Stimulated activated CD4-positive, alpha-beta T cell treated with anti-CD3 and anti-CD28 coated beads, Interleukin-4, amount 100 ng/mL, for 4 hours (primary cell): ENCODE results near the gene BNIP5.
"Not testable (repeated sequence)": the region's sequence is repeated elsewhere in the genome, so short reads cannot be mapped to it uniquely, and the experiment has no call there.

Experiments
- DNase-seq, 2 experiments: peaks; one replicate each; pipeline ENCODE4 v3.0.0-alpha.2; 2020

The BNIP5 gene

DNA sequence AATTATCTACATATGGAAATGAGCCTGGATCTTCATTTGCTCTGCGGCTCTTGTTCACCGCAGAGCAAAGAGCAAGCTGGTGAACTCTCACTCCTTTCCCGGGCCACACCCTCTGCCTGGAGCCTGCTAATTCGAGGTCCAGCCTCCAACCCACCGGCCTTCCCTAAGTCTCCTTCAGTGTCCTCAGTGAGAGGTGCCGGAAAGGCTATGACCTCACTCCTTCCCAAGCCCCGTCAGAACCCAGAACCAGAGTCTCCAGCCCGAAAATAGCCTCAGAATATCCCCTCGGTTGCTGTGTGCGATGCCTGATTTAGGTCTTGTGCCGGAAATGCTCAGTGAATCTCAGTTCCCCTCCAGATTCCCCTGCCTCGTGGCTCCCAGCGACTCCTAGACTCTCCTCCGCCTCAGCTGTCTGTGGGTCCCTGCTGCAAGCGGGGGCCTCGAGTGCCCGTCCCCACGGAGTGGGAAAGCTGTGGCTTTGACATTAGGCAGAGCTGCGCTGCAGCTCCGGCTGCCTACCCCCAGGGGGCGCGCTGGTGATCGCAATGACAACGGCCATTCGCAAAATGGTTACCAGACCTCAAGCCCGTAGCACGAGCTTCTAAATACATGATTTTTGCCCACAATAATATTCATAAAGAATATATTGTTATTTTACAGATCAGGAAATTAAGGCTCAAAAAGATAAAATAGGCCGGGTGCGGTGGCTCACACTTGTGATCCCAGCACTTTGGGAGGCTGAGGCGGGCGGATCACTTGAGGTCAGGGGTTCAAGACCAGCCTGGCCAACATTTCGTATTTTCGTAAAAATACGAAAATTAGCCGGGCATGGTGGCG, 4.1 kb upstream of the BNIP5 start:
- peak; percentile 60 to 73 for DNase-seq

DNA sequence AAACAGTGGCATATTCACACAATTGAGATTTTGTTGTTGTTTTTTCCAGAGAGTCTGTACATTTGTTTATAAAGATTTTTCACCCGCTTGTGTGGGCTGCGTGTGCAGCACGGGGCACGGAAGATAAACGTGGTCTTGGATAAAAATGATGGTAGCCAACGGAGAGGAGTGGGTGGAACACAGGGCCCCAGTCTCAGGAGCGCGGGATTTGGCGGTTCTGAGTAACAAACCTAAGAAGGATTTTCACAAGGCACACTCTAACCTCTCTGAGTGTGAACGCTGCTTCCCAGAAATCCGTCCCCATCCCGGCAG, 3.6 kb upstream of the BNIP5 start:
- no peak for DNase-seq

DNA sequence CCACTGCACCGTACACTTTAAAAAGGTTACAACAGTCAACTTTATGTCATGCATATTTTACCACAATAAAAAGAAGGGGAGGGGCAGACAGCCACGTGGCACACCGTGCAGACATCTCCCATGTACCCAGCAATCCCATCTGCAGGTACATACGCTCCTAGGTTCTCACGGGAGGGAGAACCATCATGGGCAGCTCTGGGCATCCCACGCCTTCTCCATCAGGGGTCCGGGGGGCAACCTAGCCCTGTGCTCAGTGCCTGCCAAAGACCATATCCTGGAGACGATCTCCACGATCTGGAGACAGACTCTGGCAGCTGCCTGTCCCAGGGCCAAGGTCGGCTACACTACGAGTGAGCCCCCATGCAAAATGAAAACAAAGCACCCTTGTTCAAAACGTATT, 2.5 kb upstream of the BNIP5 start:
- no peak for DNase-seq

DNA sequence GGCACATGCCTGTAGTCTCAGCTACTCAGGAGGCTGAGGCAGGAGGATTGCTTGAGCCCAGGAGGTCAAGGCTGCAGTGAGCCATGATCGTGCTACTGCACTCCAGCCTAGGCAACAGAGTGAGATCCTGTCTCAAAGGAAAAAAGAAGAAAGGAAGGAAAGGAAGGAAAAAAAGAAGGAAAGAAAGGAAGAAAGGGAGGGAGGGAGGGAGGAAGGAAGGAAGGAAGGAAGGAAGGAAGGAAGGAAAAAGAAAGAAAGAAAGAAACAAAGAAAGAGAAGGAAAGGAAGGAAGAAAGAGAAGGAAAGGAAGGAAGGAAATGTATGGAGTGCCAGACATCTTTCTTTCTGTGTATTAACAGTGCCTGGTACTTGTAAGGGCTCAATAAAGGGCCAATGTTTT, 1.5 kb upstream of the BNIP5 start:
- not testable (repeated sequence) for DNase-seq

DNA sequence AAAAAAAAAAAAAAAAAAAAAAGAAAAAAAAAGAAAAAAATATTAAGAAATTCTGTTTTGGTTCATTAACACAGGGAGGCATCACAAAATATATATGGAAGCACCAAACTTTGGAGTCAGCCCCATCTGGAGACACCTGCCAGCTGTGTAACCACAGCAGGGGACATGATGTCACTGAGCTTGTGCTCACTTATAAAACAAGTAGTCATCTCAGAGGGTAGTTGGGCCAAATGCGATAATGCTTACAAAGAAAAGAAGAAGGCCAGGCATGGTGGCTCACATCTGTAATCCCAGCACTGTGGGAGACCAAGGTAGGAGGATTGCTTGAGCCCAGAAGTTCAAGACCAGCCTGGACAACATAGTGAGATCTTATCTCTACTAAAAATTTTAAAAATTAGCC, 1.1 kb upstream of the BNIP5 start:
- DNase-seq: no peak

DNA sequence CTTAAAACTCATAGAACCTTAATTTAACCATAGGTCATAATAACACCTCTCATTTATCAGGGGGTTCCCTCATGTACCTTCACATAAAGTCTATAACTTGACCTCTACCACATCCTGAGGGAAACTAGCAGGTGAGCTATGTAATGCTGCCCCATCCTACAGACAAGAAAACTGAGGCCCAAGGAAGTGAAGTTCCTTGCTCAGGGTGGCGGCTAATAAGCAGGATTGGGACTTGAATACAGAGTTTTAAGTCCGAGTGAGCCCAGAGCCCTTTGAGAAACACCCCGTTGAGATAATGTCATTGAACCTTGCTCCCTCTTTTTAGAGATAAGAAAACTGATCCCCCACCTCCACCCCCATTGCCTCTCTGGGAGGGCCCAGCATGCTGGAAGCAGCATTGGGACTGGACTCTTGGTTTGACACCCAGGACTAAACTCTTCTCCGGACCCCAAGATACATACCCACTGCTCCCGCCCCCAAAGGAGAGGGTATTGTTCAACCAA, 429 bp downstream of the BNIP5 start:
- DNase-seq: no peak

DNA sequence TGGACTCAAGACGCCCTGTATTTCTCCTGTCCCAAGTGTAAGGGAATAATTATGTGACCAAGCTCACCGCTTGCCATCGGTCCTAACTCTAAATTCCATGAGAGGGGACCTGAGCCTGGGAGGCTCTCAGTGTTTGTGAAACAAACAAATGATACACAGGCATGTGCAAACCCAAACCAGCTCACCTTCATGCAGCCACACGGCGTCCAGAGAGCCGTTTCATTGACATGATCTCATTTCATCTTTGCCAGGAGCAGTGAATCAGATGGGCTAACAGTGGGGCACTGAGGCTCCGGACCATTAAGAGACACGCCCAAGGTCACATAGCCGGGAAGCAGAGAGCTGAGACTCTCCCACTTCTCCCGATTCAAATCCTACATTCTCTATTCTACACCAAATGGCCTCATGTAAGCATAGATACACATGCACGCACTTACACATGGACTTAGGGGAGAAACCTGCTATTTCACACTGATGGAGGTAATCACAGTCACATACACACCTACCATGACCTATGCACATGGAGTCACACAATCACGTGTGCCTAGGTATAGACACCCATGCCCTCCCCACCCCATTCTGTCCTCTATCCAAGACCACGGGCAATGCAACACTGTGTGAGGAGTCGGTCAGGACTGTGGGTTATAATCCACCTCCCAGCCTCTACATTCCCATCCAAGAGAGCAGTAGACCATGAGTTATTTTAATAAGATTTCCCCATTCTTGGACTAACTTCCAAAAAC, 1.1 kb downstream of the BNIP5 start:
- DNase-seq: no peak

DNA sequence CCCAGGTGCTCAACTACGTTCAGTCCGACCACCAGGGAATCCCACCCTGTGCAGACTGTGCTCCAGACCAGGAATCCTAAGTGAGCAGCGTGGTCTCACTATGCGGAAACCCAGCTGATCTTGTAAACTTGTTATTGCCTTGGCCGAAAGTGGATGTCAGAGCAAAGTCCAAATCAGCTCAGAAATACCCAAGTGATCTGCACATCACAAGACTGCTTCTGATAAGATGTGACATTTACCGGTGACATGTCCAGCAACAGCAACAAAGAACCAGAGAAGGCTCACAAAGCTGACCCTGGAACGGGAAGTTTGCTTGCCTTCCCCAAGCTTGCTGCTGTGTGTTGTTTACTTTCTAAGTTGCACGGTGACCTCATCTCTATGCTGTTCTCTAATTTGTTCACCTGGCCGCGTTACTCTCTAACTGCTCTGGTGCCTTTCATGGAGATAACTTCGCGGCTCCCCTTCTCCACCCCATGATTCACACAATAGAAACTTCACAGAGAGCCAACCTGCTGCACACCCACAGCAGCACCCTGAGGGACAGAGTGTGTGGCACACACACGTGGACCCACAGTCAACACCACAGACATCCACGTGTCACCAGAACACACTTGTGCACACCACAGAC, 1.7 kb downstream of the BNIP5 start:
- no peak for DNase-seq

DNA sequence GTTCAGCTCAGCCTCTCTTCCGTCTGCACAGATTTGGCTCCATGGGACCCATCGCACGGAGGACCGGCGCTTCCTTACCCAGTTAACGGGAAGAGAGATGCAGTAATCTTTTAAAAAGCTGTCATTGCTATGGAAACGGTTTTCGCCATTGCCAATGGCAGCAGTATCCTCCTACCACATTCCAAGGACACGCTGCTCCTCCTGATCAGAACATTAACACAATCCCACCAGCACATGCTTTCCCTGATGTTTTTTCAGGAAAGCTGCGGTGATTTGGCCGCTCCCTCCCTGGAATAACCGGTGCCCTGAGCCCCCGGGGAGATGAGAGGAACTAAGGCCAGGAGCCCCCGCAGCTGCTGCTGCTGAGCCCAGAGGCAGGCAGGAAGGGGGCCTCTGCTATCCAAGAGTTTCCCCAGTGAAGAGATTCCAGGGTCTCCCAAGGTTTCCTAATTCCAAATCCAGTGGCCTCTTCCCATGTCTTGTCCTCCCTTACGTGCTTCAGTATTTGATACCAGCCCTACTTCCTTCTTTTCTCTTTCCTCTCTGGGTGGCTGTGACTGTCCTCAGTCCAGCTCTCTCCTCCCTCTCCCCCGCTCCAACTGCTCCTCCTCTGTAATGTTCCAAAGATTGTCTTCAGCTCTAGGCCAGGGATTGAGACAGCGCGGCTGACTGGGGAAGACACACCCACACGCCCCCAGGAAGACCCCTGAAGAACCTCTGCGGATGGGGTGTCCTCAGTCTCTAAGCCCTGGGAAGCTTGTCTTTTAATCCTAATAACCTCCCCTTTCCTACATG, 2.6 kb downstream of the BNIP5 start:
- no peak for DNase-seq

DNA sequence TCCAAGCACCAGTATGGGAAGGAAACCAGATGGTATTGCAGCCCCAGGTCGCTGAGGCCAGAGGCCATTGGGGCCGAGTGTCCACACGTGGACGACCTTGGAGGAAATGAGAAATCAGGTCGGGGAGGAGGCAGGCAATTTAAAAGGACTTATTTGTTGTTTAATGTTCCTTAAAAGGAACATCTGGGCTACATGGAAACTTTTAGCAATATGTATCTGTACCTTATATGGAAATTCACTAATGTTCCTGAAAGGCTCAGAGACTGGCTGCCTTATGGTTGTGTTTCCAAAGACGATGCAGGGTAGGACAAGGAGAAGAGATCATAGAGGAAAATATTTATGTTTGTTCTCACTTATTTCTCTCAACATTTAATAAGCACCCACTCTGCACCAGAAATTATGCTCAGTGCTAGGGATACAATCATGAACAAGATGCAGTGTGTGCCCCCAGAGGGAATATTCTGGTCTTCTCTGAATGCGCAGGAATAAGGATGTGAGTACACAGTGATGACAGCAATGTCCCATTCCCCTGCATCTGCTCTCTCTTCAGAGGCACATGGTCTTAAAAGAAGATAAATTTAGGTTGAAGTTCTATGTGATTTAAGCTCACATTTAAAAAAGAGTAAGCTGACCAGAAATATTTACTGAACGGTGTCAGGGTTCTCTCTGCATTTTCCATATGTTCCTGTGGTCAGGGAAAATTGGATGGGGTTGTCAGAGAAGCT, 3.4 kb downstream of the BNIP5 start:
- DNase-seq: no peak

DNA sequence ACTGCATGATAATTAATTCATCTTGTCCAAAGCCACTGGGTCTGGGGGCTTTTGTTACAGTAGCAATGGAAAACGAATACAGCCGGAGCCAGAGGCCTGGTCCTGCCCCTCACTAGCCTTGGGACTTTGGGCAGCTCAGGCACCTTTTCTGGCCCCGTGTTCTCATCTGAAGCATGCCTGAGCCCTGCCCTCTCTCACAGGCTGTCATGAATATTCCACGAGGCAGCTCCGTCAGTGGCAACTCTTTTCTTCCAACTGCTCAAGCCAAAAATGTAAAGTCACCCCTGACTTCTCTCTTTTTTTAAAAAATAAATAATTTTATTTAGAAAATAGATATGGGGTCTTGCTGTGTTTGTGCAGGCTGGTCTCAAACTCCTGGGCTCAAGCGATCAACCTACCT, 5.3 kb downstream of the BNIP5 start:
- no peak for DNase-seq

DNA sequence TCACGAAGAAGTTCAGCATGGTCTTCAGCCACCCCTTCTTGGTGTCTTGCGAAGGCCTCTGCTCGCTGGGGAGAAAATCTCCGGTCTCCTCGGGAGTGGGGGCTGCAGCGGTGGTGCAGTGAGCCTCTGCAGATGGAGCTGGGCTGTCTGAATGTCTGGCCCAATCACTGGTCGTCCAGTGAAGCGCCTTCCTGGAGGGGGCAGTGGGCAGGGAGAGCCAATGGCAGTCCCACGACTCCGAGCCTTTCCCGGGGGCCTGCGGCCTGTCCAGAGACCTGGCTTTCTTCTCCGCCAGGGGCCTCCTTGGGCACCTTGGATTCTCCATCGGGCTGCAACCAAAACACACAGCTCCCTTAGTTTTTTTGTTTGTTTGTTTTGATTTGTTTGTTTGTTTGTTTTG, 6.3 kb downstream of the BNIP5 start:
- no peak for DNase-seq

DNA sequence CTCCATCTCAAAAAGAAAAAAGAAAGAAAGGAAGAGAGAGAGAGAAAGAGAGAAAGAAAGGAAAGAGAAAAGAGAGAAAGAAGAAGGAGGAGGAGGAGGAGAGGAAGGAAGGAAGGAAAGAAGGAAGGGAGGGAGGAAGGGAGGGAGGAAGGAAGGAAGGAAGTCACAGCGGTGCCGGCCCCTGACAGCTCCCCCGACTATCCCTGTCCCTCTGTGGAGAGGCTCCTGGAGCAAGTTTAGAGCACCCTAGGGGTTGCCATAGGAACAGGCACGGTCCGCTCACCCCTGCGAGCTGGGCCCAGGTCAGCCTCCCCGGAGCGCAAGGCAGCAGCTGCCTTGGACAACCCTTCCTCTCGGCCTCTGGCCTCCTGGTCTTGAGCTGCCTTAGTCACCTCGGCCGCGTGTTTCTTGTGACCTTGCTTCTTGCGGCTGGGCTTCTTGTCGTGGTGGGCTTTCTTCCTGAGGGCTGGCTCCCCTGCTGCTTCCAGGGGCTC, 6.8 kb downstream of the BNIP5 start:
- DNase-seq: no peak

DNA sequence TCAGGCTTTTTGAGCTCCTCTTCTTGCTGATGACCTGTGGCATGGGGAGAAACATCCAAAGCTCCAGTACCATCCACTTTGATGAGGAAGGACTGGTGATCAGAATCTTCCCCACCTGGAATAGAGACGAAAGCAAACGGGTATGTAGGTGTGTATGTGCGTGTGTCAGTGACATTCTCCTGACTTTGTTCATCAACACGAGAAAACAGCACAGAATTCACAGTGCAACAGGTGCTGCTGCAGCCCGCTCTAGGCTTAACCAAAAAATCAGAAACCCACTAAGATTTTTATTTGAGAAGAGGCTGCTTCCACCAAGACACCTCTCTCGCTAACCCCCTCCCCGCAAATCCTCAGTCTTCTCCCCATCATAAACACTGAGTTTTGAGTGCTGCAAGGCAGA, 8.1 kb downstream of the BNIP5 start:
- DNase-seq: no peak

DNA sequence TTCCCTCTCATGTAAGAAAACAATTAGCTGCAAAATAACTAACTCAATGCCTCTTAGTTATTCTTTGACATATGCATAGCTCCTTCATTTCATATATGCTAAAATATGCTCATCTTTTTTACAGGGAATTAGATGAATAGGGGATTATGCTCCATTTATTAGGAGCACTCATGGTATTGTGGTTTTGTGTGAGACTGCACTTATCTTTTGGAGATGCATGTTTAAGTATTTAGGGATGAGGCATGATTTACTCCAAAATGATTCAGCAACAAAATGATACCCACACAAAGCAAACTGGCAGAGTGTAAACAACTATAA, 8.8 kb downstream of the BNIP5 start:
- DNase-seq: no peak

DNA sequence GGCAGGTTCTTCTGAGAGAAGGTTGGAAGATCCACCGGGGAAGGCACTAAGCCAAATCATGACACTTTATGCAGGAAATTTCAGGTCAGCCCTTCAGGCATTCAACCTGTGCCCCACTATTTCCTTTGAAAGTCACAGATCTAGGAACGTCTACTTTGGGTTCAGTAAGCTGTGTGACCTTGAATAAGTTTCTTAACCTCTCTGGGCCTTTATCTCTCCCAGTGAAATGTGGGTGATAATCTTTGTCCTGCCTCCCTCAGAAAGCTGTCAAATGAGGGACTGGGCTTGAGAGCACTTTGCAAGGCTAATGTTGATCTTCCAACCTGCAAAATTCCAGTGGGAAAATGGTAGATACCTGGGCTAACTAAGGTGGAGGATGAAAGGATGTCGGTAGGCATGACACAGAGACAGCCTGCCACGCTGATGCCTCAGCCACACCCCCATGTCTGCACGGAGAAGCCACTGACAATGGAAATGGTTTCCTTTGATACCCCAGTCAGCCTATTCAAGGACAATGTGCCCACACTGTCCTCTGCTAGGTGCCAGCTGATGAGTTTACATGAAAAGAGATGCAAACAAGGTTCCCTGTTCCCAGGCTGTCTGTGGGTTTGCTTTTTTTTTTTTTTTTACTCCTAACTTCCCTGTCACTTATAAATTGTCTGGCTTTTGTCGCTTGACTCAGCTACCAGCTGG, 9.3 kb downstream of the BNIP5 start:
- DNase-seq: no peak

DNA sequence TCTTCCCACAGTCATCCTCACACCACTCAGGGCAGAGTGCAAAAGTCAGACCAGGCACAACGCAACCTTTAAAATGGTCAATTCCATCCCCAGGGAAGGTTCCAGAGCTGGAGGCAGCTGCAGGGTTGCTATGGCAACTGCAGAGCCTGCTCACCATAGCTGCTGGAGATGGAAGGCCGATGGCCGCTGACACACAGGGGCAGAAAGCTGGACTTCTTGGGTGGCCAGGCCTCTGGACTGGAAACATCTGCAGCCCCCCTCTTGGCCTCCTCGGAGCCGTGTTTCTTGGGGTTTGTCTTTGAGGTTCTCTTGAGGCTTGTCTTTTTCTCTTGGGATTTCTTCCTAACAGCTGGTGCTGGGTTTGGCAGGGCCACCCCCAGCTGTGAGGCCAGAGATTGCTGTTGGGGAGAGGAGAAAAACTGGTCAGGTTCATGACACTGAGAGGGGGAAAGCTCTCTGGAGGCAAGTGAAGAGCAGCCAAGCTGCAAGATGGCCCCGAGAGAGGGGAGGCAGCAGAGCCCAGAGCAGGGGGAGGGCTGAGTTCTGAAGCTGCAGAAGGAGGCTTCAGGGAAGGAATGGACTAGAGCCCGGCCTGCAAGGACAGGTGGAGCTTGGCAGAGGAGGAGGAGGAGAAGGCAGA, 10.2 kb downstream of the BNIP5 start:
- DNase-seq: no peak

DNA sequence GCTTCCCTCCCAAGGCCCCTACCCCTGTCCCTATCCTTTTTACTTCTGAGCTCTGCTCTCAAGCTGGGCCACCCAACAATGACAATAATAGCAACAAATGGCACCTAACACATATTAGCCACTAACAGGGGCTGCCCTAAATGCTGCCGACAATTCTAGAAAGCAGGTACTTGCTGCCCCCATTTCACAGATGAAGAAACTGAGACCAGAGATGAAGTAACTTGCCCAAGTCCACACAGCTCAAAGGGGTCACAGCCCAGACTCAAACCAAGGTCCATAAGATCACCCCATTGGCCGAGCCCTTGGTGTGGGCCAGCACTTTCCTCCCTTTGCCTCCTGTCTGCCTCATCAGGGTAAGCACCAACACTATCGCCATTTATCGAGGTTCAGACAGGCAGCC, 12.0 kb downstream of the BNIP5 start:
- no peak for DNase-seq

DNA sequence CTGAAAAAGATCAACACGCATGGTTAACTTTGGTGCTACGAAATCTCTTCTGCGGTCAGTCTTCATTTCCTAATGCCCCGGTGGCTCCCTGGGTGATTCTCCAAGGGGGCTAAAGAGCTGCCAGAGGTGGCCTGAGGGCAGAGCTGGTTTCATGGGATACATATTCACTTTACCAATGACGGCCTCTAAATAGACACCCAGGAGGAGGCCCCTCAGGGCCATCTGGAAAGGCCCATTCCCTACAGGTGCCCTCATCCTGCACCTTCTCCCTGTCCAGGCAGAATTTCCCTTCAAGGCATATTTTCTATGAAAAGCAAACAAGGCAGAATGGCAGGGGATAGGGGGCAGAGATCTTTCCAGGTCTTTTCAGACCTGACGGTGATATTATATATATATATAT, 12.5 kb downstream of the BNIP5 start:
- no peak for DNase-seq

DNA sequence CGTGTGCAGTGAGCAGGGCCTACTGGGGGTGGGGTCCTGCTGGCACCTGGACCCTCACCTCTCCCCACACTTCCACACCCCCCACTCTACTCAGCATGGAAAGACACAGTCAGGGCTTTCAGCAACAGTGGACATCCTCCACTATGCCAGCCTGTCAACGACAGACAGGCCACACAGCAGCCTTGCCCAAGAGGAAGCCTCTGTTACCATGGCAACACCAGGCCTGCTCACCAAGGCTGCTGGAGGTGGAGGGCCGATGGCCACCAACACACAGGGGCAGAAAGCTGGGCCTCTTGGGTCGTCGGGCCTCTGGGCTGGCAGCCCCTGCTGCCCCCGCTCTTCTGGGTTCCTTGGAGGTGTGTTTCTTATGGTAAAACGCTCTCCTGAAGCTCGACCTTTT, 13.6 kb downstream of the BNIP5 start:
- no peak for DNase-seq

DNA sequence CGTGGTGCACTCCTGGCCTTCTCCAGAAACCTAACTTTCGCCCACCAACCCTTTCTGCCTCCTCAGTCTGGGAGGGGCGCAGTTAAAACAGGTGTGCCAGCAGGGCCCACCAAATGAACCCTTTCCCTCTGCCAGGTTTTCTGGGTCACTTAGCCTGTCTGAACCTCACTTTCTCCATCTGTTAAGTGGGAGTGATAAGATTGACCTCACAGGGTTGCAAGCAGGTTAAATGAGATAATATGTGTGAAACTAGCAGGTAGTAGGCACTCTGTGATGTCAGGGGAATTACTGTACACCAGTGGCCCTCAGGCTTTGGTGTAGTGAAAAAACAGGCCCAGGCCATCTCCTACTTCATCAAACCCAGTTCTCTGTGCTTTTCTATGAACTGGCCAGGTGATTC, 14.1 kb downstream of the BNIP5 start:
- DNase-seq: no peak
